T-helper 2 cell treated with Interferon-gamma antibody and Interleukin-4, amounts not matched to agents 5 μg/mL and 100 μg/mL, for 36 hours (primary cell): Measurements from ENCODE around the gene MAP2K5.
A peak's percentile ranks its signal among the peaks of the same experiment; 100 is the strongest.

Experiments used
- DNase-seq: peaks from one replicate; pipeline ENCODE4 v3.0.0; 2021; ENCODE audit warnings: low spot score
- H3K27ac Mint-ChIP-seq: one replicate; pipeline ENCODE4 v1.8.0; 2021; ENCODE audit warnings: mild to moderate bottlenecking, mixed read lengths
- H3K27me3 Mint-ChIP-seq: one replicate; pipeline ENCODE4 v1.8.0; 2021; ENCODE audit warnings: low read depth, mixed read lengths
- H3K36me3 Mint-ChIP-seq: one replicate; pipeline ENCODE4 v1.8.0; 2021; ENCODE audit warnings: low read depth, mixed read lengths
- H3K4me1 Mint-ChIP-seq: one replicate; pipeline ENCODE4 v1.8.0; 2021; ENCODE audit warnings: low read depth, mixed read lengths
- H3K4me3 Mint-ChIP-seq: one replicate; pipeline ENCODE4 v1.8.0; 2022; ENCODE audit warnings: mild to moderate bottlenecking, moderate library complexity, mixed read lengths
- H3K9me3 Mint-ChIP-seq: one replicate; pipeline ENCODE4 v1.8.0; 2021; ENCODE audit warnings: mixed read lengths

MAP2K5 gene

GRCh38 chr15:67512140-67512539, 30.4 kb upstream of the MAP2K5 start:
- no peaks in the 10 kb centered on the region for H3K36me3 Mint-ChIP-seq
- DNase-seq: no peak
- peaks cover 4% of the 10 kb centered on the region for H3K4me1 Mint-ChIP-seq
- H3K27ac Mint-ChIP-seq: no peak overlapping the region
- H3K9me3 Mint-ChIP-seq: no peaks in the 10 kb centered on the region
- H3K4me3 Mint-ChIP-seq: no peak overlapping the region
- H3K27me3 Mint-ChIP-seq: no peaks in the 10 kb centered on the region

GRCh38 chr15:67512933-67513714, 29.4 kb upstream of the MAP2K5 start:
- Mint-ChIP-seq H3K9me3 (no peaks in the 10 kb centered on the region), H3K4me3 (no peak overlapping the region), H3K27me3 (no peaks in the 10 kb centered on the region), H3K4me1 (peaks cover 4% of the 10 kb centered on the region), H3K36me3 (no peaks in the 10 kb centered on the region), H3K27ac (no peak overlapping the region)
- DNase-seq: no peak

DNA sequence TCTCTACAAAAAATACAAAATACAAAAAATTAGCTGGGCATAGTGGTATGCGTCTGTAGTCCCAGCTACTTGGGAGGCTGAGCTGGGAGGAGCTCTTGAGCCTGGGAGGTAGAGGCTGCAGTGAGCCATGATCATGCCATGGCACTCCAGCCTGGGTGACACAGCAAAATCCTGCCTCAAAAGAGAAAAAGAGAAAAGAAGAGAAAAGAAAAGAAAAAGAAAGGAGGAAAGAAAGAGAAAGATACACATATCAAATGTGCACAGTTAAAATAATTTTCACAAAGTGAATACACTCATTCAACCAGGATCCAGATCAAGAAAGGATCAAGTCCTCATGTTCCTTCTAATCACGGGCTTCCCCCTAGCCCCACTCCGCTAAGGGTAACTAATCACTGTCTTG, 27.4 kb upstream of the MAP2K5 start:
- peaks cover 4% of the 10 kb centered on the region for H3K4me1 Mint-ChIP-seq
- H3K27ac Mint-ChIP-seq: peak overlapping the region; percentile 26
- no peaks in the 10 kb centered on the region for H3K9me3 Mint-ChIP-seq
- no peak for DNase-seq
- H3K27me3 Mint-ChIP-seq: no peaks in the 10 kb centered on the region
- H3K36me3 Mint-ChIP-seq: no peaks in the 10 kb centered on the region
- no peak overlapping the region for H3K4me3 Mint-ChIP-seq

GRCh38 chr15:67515557-67515956, 26.9 kb upstream of the MAP2K5 start:
- Mint-ChIP-seq H3K27ac (no peak overlapping the region), H3K9me3 (no peaks in the 10 kb centered on the region), H3K27me3 (no peaks in the 10 kb centered on the region), H3K4me1 (peaks cover 4% of the 10 kb centered on the region), H3K4me3 (no peak overlapping the region), H3K36me3 (no peaks in the 10 kb centered on the region)
- DNase-seq: no peak

DNA sequence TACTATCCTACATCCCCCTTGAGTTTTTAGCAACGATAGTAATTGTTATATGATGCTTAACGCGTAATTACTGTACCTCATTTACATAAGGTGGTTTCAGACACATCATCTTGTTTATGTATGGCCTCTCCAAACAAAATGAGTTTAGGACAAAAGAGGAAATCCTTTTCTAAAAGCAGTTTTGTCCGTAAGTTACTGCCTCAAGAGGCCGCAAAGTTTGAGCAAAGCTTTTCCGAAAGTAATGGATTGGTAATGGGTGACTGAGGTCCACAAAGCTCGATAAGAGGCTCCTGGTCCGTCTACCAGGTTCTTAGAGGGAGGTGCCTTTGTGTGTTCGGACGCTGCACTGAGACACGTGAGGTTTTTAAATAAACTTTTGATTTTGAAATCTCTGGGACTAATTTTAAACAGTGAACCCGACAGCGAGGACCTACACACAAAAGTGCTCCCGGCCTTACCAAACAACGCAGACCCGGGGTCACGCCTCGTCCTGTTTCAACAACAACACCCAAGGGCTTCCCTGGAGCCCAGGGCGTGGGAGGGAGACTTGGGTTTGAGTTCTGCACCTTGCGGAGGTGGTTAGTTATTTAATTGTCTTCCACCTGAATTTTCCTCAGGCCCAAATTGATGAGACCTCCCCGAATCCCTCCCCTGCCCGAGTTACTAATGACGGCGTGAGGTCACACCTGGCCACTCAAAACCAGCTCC, 22.0 kb upstream of the MAP2K5 start:
- DNase-seq: no peak
- Mint-ChIP-seq H3K4me3 (peak overlapping the region; percentile 83), H3K27ac (peak overlapping the region; percentile 87), H3K36me3 (no peaks in the 10 kb centered on the region), H3K9me3 (no peaks in the 10 kb centered on the region), H3K4me1 (peaks cover 19% of the 10 kb centered on the region), H3K27me3 (no peaks in the 10 kb centered on the region)

GRCh38 chr15:67521029-67521782, 21.3 kb upstream of the MAP2K5 start, which contains the start of gene C15orf61:
Gene C15orf61 (plus strand): TSS chr15:67521131. CDS start chr15:67521249, 118 bp downstream.
- Mint-ChIP-seq H3K27ac (peak within 1 kb of the TSS; percentile 97), H3K4me3 (peak within 1 kb of the TSS; percentile 92), H3K27me3 (no peaks in the 10 kb centered on the region), H3K9me3 (no peaks in the 10 kb centered on the region), H3K36me3 (no peaks in the 10 kb centered on the region), H3K4me1 (peaks cover 19% of the 10 kb centered on the region)
- peak; percentile 87 for DNase-seq

DNA sequence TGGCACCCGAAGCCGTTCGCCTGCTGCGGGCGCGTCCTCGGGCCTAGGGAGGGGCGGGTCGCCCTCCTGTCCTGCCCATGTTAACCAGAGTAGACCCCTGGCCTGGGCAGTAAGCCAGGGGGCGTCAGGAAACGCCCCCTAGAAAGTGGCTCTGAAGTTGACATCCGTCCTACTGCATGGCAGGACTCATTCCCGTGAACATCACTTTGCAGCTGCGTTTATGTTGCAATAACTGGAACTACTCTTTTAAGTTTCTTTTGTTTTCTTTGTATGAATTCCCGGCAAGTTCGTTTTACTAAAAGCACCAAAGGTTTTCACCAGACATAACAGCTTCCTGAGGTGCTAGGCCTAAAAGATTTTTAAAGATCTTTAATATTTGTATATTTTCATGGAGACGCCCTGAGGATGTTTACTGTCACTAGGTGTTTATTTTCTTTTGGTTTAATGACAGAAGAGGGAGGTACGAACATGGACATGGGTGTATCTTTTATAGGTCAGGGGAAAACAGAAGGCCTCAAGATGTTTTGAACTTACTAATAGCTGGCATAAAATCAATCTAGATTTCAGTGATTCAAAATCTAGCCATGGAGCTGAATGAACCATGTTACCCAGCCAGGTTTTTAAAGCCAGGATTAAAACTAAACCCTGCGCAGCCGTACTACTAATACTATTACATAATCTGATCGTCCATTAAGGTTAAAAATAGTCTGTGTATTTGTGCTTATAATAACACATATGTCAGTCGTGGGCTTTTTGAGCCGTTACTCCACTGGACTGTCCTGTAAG, 20.5 kb upstream of the MAP2K5 start:
- no peaks in the 10 kb centered on the region for H3K9me3 Mint-ChIP-seq
- H3K27ac Mint-ChIP-seq: peak overlapping the region; percentile 79
- peaks cover 19% of the 10 kb centered on the region for H3K4me1 Mint-ChIP-seq
- H3K4me3 Mint-ChIP-seq: peak overlapping the region; percentile 92
- no peak for DNase-seq
- H3K27me3 Mint-ChIP-seq: no peaks in the 10 kb centered on the region
- H3K36me3 Mint-ChIP-seq: no peaks in the 10 kb centered on the region

DNA sequence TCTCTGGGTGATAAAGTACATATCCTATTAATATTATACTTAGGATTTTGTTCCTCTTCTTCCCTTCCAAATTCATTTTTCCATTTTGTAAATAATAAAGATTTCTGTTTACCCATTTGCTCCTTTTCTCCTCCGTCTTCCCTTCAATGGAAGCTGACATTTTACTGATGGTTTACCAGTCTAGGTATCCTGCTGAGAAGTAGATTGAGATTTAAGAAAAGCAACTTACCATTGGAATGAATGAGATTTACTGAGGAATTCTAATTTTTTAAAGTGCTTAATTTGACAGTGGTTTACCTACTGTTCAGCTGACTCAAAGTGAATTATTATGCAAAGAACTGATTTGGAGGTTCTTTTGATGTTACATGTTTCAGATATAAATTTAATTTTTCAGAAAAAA, 19.2 kb upstream of the MAP2K5 start:
- Mint-ChIP-seq H3K9me3 (no peaks in the 10 kb centered on the region), H3K27ac (no peak overlapping the region), H3K36me3 (peaks cover 6% of the 10 kb centered on the region), H3K4me3 (peak overlapping the region; percentile 38), H3K4me1 (peaks cover 19% of the 10 kb centered on the region), H3K27me3 (no peaks in the 10 kb centered on the region)
- no peak for DNase-seq

DNA sequence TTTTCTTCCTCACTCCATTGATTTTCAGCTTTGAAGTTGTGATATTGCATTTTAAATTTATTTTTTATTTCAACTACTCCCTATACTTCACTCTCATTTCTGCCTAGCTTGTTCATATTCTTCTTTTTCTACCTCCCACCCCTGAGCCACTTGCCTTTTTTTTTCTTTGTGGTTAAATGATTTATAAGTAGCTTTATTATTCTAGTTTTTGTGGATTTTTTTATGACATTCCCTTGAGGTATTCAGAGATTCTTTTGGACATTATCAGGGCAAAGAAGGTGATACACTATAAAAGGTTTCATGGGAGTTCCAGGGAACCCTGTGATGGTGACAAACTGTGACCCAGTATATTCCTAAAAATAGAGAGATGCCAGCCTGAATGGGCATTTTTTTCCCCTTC, 18.3 kb upstream of the MAP2K5 start:
- Mint-ChIP-seq H3K4me3 (no peak overlapping the region), H3K27me3 (no peaks in the 10 kb centered on the region), H3K36me3 (peaks cover 7% of the 10 kb centered on the region), H3K27ac (no peak overlapping the region), H3K4me1 (peaks cover 19% of the 10 kb centered on the region), H3K9me3 (no peaks in the 10 kb centered on the region)
- DNase-seq: no peak

- H3K36me3 Mint-ChIP-seq: peaks cover 10% of the 10 kb centered on the region
- H3K4me3 Mint-ChIP-seq: no peak overlapping the region
- H3K4me1 Mint-ChIP-seq: peaks cover 2% of the 10 kb centered on the region
- no peaks in the 10 kb centered on the region for H3K27me3 Mint-ChIP-seq
- no peak for DNase-seq
- H3K27ac Mint-ChIP-seq: no peak overlapping the region
- no peaks in the 10 kb centered on the region for H3K9me3 Mint-ChIP-seq
Observed at GRCh38 chr15:67528513-67528912, 14.0 kb upstream of the MAP2K5 start.

DNA sequence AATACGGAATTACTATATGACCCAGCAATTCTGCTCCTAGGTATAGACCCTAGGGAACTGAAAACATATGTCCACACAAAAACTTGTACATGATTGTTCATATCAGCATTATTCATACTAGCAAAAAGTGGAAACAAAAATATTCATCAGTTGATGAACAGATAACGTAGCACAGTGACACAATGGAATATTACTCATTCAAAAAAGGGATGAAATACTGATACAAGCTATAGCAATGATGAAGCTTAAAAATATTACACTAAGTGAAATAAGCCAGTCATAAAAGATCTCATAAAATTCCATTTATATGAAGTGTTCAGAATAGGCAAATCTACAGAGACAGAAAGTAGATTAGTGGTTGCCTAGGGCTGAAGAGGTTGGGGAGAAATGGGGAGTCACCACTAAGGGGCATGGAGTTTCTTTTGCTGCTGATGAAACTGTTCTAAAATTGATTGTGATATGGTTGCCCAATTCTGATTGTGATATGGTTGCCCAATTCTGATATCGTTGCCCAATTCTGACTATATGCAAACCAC, 11.1 kb upstream of the MAP2K5 start:
- DNase-seq: no peak
- Mint-ChIP-seq H3K4me1 (peaks cover 11% of the 10 kb centered on the region), H3K27ac (no peak overlapping the region), H3K36me3 (peaks cover 10% of the 10 kb centered on the region), H3K27me3 (peaks cover 2% of the 10 kb centered on the region), H3K4me3 (no peak overlapping the region), H3K9me3 (no peaks in the 10 kb centered on the region)

GRCh38 chr15:67533873-67534272, 8.6 kb upstream of the MAP2K5 start:
- Mint-ChIP-seq H3K36me3 (peaks cover 7% of the 10 kb centered on the region), H3K9me3 (no peaks in the 10 kb centered on the region), H3K27ac (no peak overlapping the region), H3K4me3 (no peak overlapping the region), H3K27me3 (peaks cover 7% of the 10 kb centered on the region), H3K4me1 (peaks cover 16% of the 10 kb centered on the region)
- no peak for DNase-seq

- Mint-ChIP-seq H3K27ac (no peak overlapping the region), H3K4me3 (no peak overlapping the region), H3K36me3 (peaks cover 8% of the 10 kb centered on the region), H3K27me3 (peaks cover 7% of the 10 kb centered on the region), H3K4me1 (peaks cover 21% of the 10 kb centered on the region), H3K9me3 (no peaks in the 10 kb centered on the region)
- DNase-seq: no peak
Observed at GRCh38 chr15:67534360-67534759, 8.1 kb upstream of the MAP2K5 start.
